B cell (primary cell): Measurements from ENCODE around the gene SPINT4. TPM values are rescaled to one million over a fixed set of nuclear protein-coding genes. Genes with fewer than 3 reads are reported as not detected.

Experiments
- ATAC-seq: fragments of 200-7000 bp; cut with Tn5 transposase; one replicate; pipeline ENCODE4 v1.10.0; 2021; ENCODE audit warnings: low read depth, mild to moderate bottlenecking, moderate number of reproducible peaks, moderate library complexity
- CTCF ChIA-PET: fragments of 350-600 bp; sonication (Branson Sonifier 250); formaldehyde crosslinking; loops from one replicate; lab custom pipeline; 2021; ENCODE audit warnings: antibody characterized with exemption, inconsistent platforms; lab: Charles Lee
- POLR2A ChIA-PET: fragments of 350-600 bp; sonication (Branson Sonifier 250); formaldehyde crosslinking; loops from one replicate; lab custom pipeline; 2021; ENCODE audit warnings: antibody characterized with exemption; lab: Charles Lee
- DNase-seq: peaks from one replicate; pipeline ENCODE4 v3.0.0; 2013
- H2AFZ ChIP-seq: 2 replicates; pipeline ENCODE4 v1.6.1; 2012; ENCODE audit warnings: mild to moderate bottlenecking, low read depth, low read length; ENCODE audit not compliant: insufficient read depth, poor library complexity, severe bottlenecking
- H3K27ac ChIP-seq, 2 donors: 1 replicate in 1 of 2; 2 replicates in 1 of 2; pipeline ENCODE4 v1.5.1; 2012 to 2013; ENCODE audit warnings: low read length in 2 of 2, mild to moderate bottlenecking in 2 of 2, moderate library complexity in 1 of 2
- H3K27me3 ChIP-seq, 4 experiments: fragments of 200-600 bp in 1 of 4; sonication (generic) in 1 of 4; replicated peaks in 1 of 4; 1 replicate in 2 of 4; 2 replicates in 2 of 4; pipeline versions ENCODE4 v1.6.1 to v1.7.0; 2013 to 2016; ENCODE audit warnings: low read length in 3 of 4, mild to moderate bottlenecking in 2 of 4, mixed read lengths in 1 of 4, moderate library complexity in 1 of 4; ENCODE audit not compliant: insufficient read depth in 4 of 4, control insufficient read depth in 3 of 4; ENCODE audit errors: control extremely low read depth in 1 of 4
- H3K36me3 ChIP-seq, 2 experiments: replicated peaks in 1 of 2; 1 replicate in 1 of 2; 2 replicates in 1 of 2; pipeline versions ENCODE4 v1.6.1 to v1.7.1; 2013; ENCODE audit warnings: low read length in 1 of 2; ENCODE audit not compliant: insufficient read depth in 2 of 2, control insufficient read depth in 1 of 2; ENCODE audit errors: control extremely low read depth in 1 of 2, extremely low read depth in 1 of 2
- H3K4me1 ChIP-seq, 2 donors: fragments of 200-600 bp in 1 of 2; sonication (generic) in 1 of 2; 1 replicate in 1 of 2; 2 replicates in 1 of 2; pipeline versions ENCODE4 v1.5.1 to v1.6.1; 2013 to 2017; ENCODE audit warnings: low read length in 2 of 2; ENCODE audit not compliant: control insufficient read depth in 2 of 2, insufficient read depth in 2 of 2
- H3K4me2 ChIP-seq: replicated peaks from 2 replicates; pipeline ENCODE3; 2012; ENCODE audit warnings: mild to moderate bottlenecking, low read depth, low read length; ENCODE audit not compliant: poor library complexity, severe bottlenecking
- H3K4me3 ChIP-seq, 5 experiments: fragments of 200-600 bp in 1 of 5; sonication (generic) in 1 of 5; 1 replicate in 3 of 5; 2 replicates in 2 of 5; pipeline versions ENCODE4 v1.5.1 to v1.7.0; 2011 to 2016; ENCODE audit warnings: low read length in 4 of 5, mild to moderate bottlenecking in 4 of 5, low read depth in 2 of 5, control low read depth in 1 of 5, moderate library complexity in 1 of 5; ENCODE audit not compliant: insufficient read depth in 1 of 5; ENCODE audit errors: control extremely low read depth in 1 of 5, extremely low read depth in 1 of 5
- H3K79me2 ChIP-seq: fragments of 200-600 bp; sonication (generic); one replicate; pipeline ENCODE4 v1.6.0; 2016; ENCODE audit warnings: low read length; ENCODE audit not compliant: control insufficient read depth, insufficient read depth
- H3K9ac ChIP-seq: fragments of 200-600 bp; sonication (generic); 2 replicates; pipeline ENCODE4 v1.6.1; 2017; ENCODE audit warnings: mild to moderate bottlenecking, low read length, moderate library complexity
- H3K9me3 ChIP-seq, 3 donors: one replicate each; pipeline versions ENCODE4 v1.6.1 to v1.7.1; 2013; ENCODE audit warnings: low read length in 2 of 3; ENCODE audit not compliant: control insufficient read depth in 2 of 3, insufficient read depth in 1 of 3; ENCODE audit errors: control extremely low read depth in 1 of 3
- H4K20me1 ChIP-seq: 2 replicates; pipeline ENCODE4 v1.6.0; 2012; ENCODE audit warnings: mild to moderate bottlenecking, low read length; ENCODE audit not compliant: insufficient read depth, control insufficient read depth, poor library complexity, severe bottlenecking
- H3K27ac Mint-ChIP-seq: one replicate; pipeline ENCODE4 v1.8.0; 2021; ENCODE audit warnings: mixed read lengths
- H3K27me3 Mint-ChIP-seq: one replicate; pipeline ENCODE4 v1.8.0; 2021; ENCODE audit warnings: mixed read lengths
- H3K4me1 Mint-ChIP-seq: one replicate; pipeline ENCODE4 v1.8.0; 2021; ENCODE audit warnings: mixed read lengths
- H3K4me3 Mint-ChIP-seq: one replicate; pipeline ENCODE4 v1.8.0; 2021; ENCODE audit warnings: mixed read lengths
- H3K9me3 Mint-ChIP-seq: one replicate; pipeline ENCODE4 v1.8.0; 2022; ENCODE audit warnings: mixed read lengths; ENCODE audit not compliant: insufficient read depth
- CTCF ChIP-seq: fragments of 200-600 bp; IDR thresholded peaks from one replicate; pipeline ENCODE4 v1.8.0; 2022; ENCODE audit warnings: antibody characterized with exemption, mild to moderate bottlenecking
- EZH2 ChIP-seq: IDR thresholded peaks from 2 replicates; pipeline ENCODE4 v1.6.1; 2012; ENCODE audit warnings: borderline replicate concordance, low read depth, mild to moderate bottlenecking, moderate library complexity, low read length; ENCODE audit not compliant: insufficient read depth, poor library complexity, severe bottlenecking
- WGBS: methylation state at CpG from one replicate; pipeline ENCODE4 v1.1.5; 2013; ENCODE audit warnings: missing lambda C conversion rate; ENCODE audit not compliant: insufficient coverage; 5-methylcytosine and 5-hydroxymethylcytosine counted together
- intact Hi-C: fragments of 100-400 bp; cut with micrococcal nuclease; formaldehyde crosslinking; loops from one replicate; pipeline ENCODE4 v1.10.0; 2022
- polyA plus RNA-seq: library from polyadenylated mRNA; depleted of rRNA; stranded (reverse); fragments of >200 nt; gene quantifications from 2 replicates; pipeline ENCODE4 v1.2.3, GENCODE V29; 2012
- total RNA-seq, 2 donors: library from RNA; stranded (reverse); fragments of 120-200 nt in 1 of 2; gene quantifications; 1 replicate in 1 of 2; 2 replicates in 1 of 2; pipeline versions ENCODE4 v1.2.3 to v1.2.4, GENCODE V29; 2013 to 2022

The SPINT4 gene
- total and polyA plus RNA-seq, 2 donors (not counting 1 experiment from before 2014, with no cell fraction given), result not detected

DNA sequence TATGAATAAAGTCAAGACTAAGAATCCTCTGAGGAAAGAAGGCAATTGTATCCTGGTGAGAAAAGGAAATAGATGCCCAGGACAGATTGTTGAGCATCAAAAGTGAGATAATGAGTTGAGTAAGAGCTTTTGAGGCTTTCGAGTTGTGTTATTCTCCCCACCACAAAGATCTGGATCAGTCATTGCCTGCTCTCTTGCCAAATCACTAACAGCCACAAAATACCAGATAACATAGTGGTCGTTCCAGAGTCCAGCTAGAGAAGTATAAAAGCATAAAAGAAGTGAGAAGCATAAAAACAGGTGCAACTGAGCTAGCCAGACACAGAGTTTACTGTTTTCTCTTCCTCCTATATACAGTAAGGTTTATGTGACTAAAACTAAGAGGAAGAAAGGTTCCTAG is 4.9 kb downstream of the SPINT4 start:
- intact Hi-C loops, result no loop called here
- H3K27ac Mint-ChIP-seq, result no peak overlapping the region
- DNase-seq, result no peak
- H3K9me3 Mint-ChIP-seq, result no peaks in the 10 kb centered on the region
- no peak overlapping the region for H3K27ac ChIP-seq
- ATAC-seq, result no peak
- CTCF ChIA-PET, result no interaction called here
- no peak overlapping the region for H2AFZ ChIP-seq
- no peaks in the 10 kb centered on the region for H3K4me1 ChIP-seq
- no peak overlapping the region for H3K9ac ChIP-seq
- H3K9me3 ChIP-seq, result peaks cover 0 to 12% (median 8%) of the 10 kb centered on the region in 3 donors
- H3K4me1 Mint-ChIP-seq, result no peaks in the 10 kb centered on the region
- no peaks in the 10 kb centered on the region for H3K79me2 ChIP-seq
- H3K4me3 ChIP-seq, result no peak overlapping the region
- no CpG with 5 or more reads among the region's 2 CpGs for WGBS
- POLR2A ChIA-PET, result no interaction called here
- TF ChIP-seq EZH2 (no peak), CTCF (no peak)
- no peak overlapping the region for H3K4me2 ChIP-seq
- H3K27me3 Mint-ChIP-seq, result peaks cover 25% of the 10 kb centered on the region
- no peaks in the 10 kb centered on the region for H3K36me3 ChIP-seq
- peaks cover 0 to 5% (median 1%) of the 10 kb centered on the region in 4 experiments for H3K27me3 ChIP-seq
- H3K4me3 Mint-ChIP-seq, result no peak overlapping the region
- H4K20me1 ChIP-seq, result no peaks in the 10 kb centered on the region

DNA sequence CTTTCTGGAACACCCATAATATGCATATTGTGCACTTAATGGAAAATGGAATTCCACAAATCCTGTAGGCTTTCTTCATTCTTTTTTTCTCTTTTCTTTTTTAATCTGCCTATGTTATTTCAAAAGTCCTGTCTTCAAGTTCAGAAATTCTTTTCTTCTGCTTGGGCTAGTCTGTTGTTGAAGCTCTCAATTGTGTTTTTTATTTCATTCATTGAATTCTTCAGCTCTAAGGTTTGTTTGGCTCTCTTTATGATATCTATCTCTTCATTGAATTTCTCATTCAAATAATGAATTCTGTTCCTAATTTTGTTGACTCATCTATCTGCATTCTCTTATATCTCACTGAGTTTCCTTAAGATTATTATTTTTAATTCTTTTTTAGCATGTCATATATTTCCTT is 10.1 kb downstream of the SPINT4 start:
- Histone ChIP-seq H3K36me3 (no peaks in the 10 kb centered on the region), H3K27me3 (peaks cover 0 to 10% (median 5%) of the 10 kb centered on the region in 4 experiments), H3K4me3 (no peak overlapping the region), H3K4me2 (no peak overlapping the region), H3K9me3 (peaks cover 1 to 23% (median 17%) of the 10 kb centered on the region in 3 donors), H3K27ac (no peak overlapping the region), H3K9ac (no peak overlapping the region), H3K4me1 (no peaks in the 10 kb centered on the region), H4K20me1 (no peaks in the 10 kb centered on the region), H2AFZ (no peak overlapping the region), H3K79me2 (no peaks in the 10 kb centered on the region)
- H3K4me3 Mint-ChIP-seq, result no peak overlapping the region
- ATAC-seq (no peak), DNase-seq (no peak)
- no peak overlapping the region for H3K27ac Mint-ChIP-seq
- H3K9me3 Mint-ChIP-seq, result no peaks in the 10 kb centered on the region
- ChIA-PET POLR2A (no interaction called here), CTCF (no interaction called here)
- intact Hi-C loops, result no loop called here
- peaks cover 18% of the 10 kb centered on the region for H3K27me3 Mint-ChIP-seq
- no peaks in the 10 kb centered on the region for H3K4me1 Mint-ChIP-seq
- TF ChIP-seq EZH2, result no peak
- TF ChIP-seq CTCF, result no peak
